Neural cell (in vitro differentiated cells): ENCODE data around the gene MRPS5.

Experiments used
- EP300 ChIP-seq: fragments of 450-650 bp; conservative IDR thresholded peaks from 2 replicates; pipeline ENCODE4 v1.6.1; 2014; ENCODE audit warnings: antibody characterized with exemption, mild to moderate bottlenecking, moderate library complexity; ENCODE audit not compliant: poor library complexity, severe bottlenecking
- EZH2 ChIP-seq: fragments of 200-600, 300-800 bp; shearing (Covaris generic), sonication (generic); IDR thresholded peaks from 2 replicates; pipeline ENCODE4 v1.6.1; 2014; ENCODE audit warnings: antibody characterized with exemption, low read length, borderline replicate concordance, mild to moderate bottlenecking; ENCODE audit not compliant: insufficient read depth, poor library complexity, severe bottlenecking
- MXI1 ChIP-seq: fragments of 450-650 bp; conservative IDR thresholded peaks from 2 replicates; pipeline ENCODE4 v1.6.1; 2014; ENCODE audit warnings: antibody characterized with exemption, mild to moderate bottlenecking; ENCODE audit not compliant: poor library complexity, severe bottlenecking
- POLR2AphosphoS5 ChIP-seq: IDR thresholded peaks from 2 replicates; pipeline ENCODE4 v1.6.1; 2012
- RAD21 ChIP-seq: fragments of 450-650 bp; conservative IDR thresholded peaks from 2 replicates; pipeline ENCODE4 v1.6.1; 2014; ENCODE audit warnings: antibody characterized with exemption, mild to moderate bottlenecking, moderate library complexity
- SMC3 ChIP-seq: fragments of 450-650 bp; conservative IDR thresholded peaks from 2 replicates; pipeline ENCODE4 v1.6.1; 2014; ENCODE audit warnings: antibody characterized with exemption, mild to moderate bottlenecking, moderate library complexity; ENCODE audit not compliant: poor library complexity
- TAF1 ChIP-seq: IDR thresholded peaks from 2 replicates; pipeline ENCODE4 v1.6.1; 2012; ENCODE audit warnings: low read depth
- TF ChIP-seq, protein P1 (sequence below): fragments of 450-650 bp; IDR thresholded peaks from 2 replicates; pipeline ENCODE4 v1.5.1; 2014; ENCODE audit warnings: antibody characterized with exemption, mild to moderate bottlenecking, moderate library complexity; ENCODE audit not compliant: poor library complexity, severe bottlenecking
- TF ChIP-seq, protein P2 (sequence below): IDR thresholded peaks from 2 replicates; pipeline ENCODE4 v1.6.1; 2012; ENCODE audit warnings: borderline replicate concordance

DNA sequence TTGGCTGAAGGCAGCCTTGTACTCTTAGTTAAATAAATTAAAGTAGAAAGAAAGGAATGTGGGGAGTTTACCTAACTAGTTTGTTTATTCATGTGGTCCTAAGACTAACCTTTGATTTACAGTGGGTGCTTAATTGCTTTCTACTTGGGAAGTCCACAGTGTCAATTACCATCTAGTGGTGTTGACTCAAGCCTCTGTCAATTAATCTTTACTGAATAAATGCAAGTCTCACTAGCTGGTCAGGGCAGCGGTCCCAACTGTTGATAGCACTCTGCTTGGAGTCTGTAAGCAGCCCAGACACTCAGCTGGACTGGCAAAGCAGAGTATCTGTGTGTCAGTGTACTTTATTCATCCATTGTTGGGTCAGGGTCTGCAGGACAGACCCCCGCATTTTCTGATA is 22.2 kb upstream of the MRPS5 start:
- TF ChIP-seq, protein P1, sequence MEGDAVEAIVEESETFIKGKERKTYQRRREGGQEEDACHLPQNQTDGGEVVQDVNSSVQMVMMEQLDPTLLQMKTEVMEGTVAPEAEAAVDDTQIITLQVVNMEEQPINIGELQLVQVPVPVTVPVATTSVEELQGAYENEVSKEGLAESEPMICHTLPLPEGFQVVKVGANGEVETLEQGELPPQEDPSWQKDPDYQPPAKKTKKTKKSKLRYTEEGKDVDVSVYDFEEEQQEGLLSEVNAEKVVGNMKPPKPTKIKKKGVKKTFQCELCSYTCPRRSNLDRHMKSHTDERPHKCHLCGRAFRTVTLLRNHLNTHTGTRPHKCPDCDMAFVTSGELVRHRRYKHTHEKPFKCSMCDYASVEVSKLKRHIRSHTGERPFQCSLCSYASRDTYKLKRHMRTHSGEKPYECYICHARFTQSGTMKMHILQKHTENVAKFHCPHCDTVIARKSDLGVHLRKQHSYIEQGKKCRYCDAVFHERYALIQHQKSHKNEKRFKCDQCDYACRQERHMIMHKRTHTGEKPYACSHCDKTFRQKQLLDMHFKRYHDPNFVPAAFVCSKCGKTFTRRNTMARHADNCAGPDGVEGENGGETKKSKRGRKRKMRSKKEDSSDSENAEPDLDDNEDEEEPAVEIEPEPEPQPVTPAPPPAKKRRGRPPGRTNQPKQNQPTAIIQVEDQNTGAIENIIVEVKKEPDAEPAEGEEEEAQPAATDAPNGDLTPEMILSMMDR = no peak
- TF ChIP-seq POLR2AphosphoS5 (no peak), RAD21 (no peak), EZH2 (no peak), EP300 (no peak), TAF1 (no peak), SMC3 (no peak), MXI1 (no peak)
- TF ChIP-seq, protein P2, sequence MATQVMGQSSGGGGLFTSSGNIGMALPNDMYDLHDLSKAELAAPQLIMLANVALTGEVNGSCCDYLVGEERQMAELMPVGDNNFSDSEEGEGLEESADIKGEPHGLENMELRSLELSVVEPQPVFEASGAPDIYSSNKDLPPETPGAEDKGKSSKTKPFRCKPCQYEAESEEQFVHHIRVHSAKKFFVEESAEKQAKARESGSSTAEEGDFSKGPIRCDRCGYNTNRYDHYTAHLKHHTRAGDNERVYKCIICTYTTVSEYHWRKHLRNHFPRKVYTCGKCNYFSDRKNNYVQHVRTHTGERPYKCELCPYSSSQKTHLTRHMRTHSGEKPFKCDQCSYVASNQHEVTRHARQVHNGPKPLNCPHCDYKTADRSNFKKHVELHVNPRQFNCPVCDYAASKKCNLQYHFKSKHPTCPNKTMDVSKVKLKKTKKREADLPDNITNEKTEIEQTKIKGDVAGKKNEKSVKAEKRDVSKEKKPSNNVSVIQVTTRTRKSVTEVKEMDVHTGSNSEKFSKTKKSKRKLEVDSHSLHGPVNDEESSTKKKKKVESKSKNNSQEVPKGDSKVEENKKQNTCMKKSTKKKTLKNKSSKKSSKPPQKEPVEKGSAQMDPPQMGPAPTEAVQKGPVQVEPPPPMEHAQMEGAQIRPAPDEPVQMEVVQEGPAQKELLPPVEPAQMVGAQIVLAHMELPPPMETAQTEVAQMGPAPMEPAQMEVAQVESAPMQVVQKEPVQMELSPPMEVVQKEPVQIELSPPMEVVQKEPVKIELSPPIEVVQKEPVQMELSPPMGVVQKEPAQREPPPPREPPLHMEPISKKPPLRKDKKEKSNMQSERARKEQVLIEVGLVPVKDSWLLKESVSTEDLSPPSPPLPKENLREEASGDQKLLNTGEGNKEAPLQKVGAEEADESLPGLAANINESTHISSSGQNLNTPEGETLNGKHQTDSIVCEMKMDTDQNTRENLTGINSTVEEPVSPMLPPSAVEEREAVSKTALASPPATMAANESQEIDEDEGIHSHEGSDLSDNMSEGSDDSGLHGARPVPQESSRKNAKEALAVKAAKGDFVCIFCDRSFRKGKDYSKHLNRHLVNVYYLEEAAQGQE = no peak
